Skeletal muscle satellite cell (primary cell): Measurements from ENCODE around the gene FGD6.
A peak's percentile ranks its signal among the peaks of the same experiment; 100 is the strongest.

Experiments
- H3K27me3 ChIP-seq: 2 replicates; pipeline ENCODE4 v1.7.0; 2013; ENCODE audit warnings: low read length; ENCODE audit not compliant: control insufficient read depth, insufficient read depth
- H3K36me3 ChIP-seq: 2 replicates; pipeline ENCODE4 v1.7.0; 2013; ENCODE audit warnings: mild to moderate bottlenecking, control low read depth, low read length; ENCODE audit not compliant: insufficient read depth
- H3K4me1 ChIP-seq: 2 replicates; pipeline ENCODE4 v1.7.0; 2013; ENCODE audit warnings: low read length; ENCODE audit not compliant: control insufficient read depth, insufficient read depth
- H3K4me2 ChIP-seq: 2 replicates; pipeline ENCODE4 v1.7.0; 2013; ENCODE audit warnings: mild to moderate bottlenecking, low read length
- H3K4me3 ChIP-seq: 2 replicates; pipeline ENCODE4 v1.7.0; 2013; ENCODE audit warnings: low read length
- H3K9ac ChIP-seq: 2 replicates; pipeline ENCODE4 v1.7.0; 2013; ENCODE audit warnings: mild to moderate bottlenecking, low read depth, low read length, moderate library complexity
- H3K9me3 ChIP-seq: replicated peaks from 2 replicates; pipeline ENCODE4 v1.7.0; 2013; ENCODE audit warnings: mild to moderate bottlenecking, control low read depth, low read length

Gene FGD6

GRCh38 chr12:95073698-95074520 lies 143.4 kb downstream of the FGD6 start:
- peak overlapping the region; percentile 94 for H3K4me3 ChIP-seq
- peak overlapping the region; percentile 91 for H3K9ac ChIP-seq
- no peaks in the 10 kb centered on the region for H3K9me3 ChIP-seq
- H3K27me3 ChIP-seq: no peaks in the 10 kb centered on the region
- no peaks in the 10 kb centered on the region for H3K4me1 ChIP-seq
- peak overlapping the region; percentile 79 for H3K4me2 ChIP-seq
- H3K36me3 ChIP-seq: peaks cover 3% of the 10 kb centered on the region

GRCh38 chr12:95072900-95073697 lies 144.2 kb downstream of the FGD6 start, which contains the start of gene NR2C1:
NR2C1 (minus strand) TSS chr12:95073618; CDS start chr12:95067384, 6,234 bp downstream.
- Histone ChIP-seq H3K4me3 (peak within 1 kb of the TSS; percentile 94), H3K4me2 (peak within 1 kb of the TSS; percentile 79), H3K9me3 (no peaks in the 10 kb centered on the region), H3K9ac (peak within 1 kb of the TSS; percentile 91), H3K36me3 (peaks cover 3% of the 10 kb centered on the region), H3K27me3 (no peaks in the 10 kb centered on the region), H3K4me1 (no peaks in the 10 kb centered on the region)

GRCh38 chr12:95070378-95070777 lies 146.9 kb downstream of the FGD6 start:
- H3K27me3 ChIP-seq: no peaks in the 10 kb centered on the region

GRCh38 chr12:95066091-95066855 lies 151.0 kb downstream of the FGD6 start:
- Histone ChIP-seq H3K36me3 (peaks cover 28% of the 10 kb centered on the region), H3K4me3 (no peak overlapping the region), H3K4me1 (no peaks in the 10 kb centered on the region), H3K4me2 (no peak overlapping the region), H3K9ac (no peak overlapping the region), H3K27me3 (no peaks in the 10 kb centered on the region), H3K9me3 (no peaks in the 10 kb centered on the region)

More at GRCh38 chr12:95070378-95070777, 146.9 kb downstream of the FGD6 start:
- Histone ChIP-seq H3K4me2 (no peak overlapping the region), H3K4me3 (no peak overlapping the region), H3K9ac (no peak overlapping the region), H3K4me1 (no peaks in the 10 kb centered on the region), H3K9me3 (no peaks in the 10 kb centered on the region), H3K36me3 (peaks cover 7% of the 10 kb centered on the region)

GRCh38 chr12:95060951-95061350 lies 156.3 kb downstream of the FGD6 start:
- H3K4me3 ChIP-seq: no peak overlapping the region
- H3K4me1 ChIP-seq: no peaks in the 10 kb centered on the region
- H3K9me3 ChIP-seq: no peaks in the 10 kb centered on the region
- H3K36me3 ChIP-seq: peaks cover 58% of the 10 kb centered on the region
- H3K4me2 ChIP-seq: no peak overlapping the region
- H3K9ac ChIP-seq: no peak overlapping the region
- H3K27me3 ChIP-seq: no peaks in the 10 kb centered on the region

GRCh38 chr12:95059984-95060383 lies 157.3 kb downstream of the FGD6 start:
- Histone ChIP-seq H3K27me3 (no peaks in the 10 kb centered on the region), H3K9me3 (no peaks in the 10 kb centered on the region), H3K9ac (no peak overlapping the region), H3K4me2 (no peak overlapping the region), H3K4me3 (no peak overlapping the region), H3K36me3 (peaks cover 64% of the 10 kb centered on the region), H3K4me1 (no peaks in the 10 kb centered on the region)

- H3K4me1 ChIP-seq: no peaks in the 10 kb centered on the region
- H3K36me3 ChIP-seq: peaks cover 57% of the 10 kb centered on the region
- no peak overlapping the region for H3K4me2 ChIP-seq
- H3K4me3 ChIP-seq: no peak overlapping the region
- no peaks in the 10 kb centered on the region for H3K27me3 ChIP-seq
- no peak overlapping the region for H3K9ac ChIP-seq
- no peaks in the 10 kb centered on the region for H3K9me3 ChIP-seq
Observed at GRCh38 chr12:95057424-95057823, 159.8 kb downstream of the FGD6 start.

GRCh38 chr12:95055057-95055456 lies 162.2 kb downstream of the FGD6 start:
- Histone ChIP-seq H3K9ac (no peak overlapping the region), H3K4me1 (no peaks in the 10 kb centered on the region), H3K4me2 (no peak overlapping the region), H3K36me3 (peaks cover 44% of the 10 kb centered on the region), H3K27me3 (no peaks in the 10 kb centered on the region), H3K9me3 (no peaks in the 10 kb centered on the region), H3K4me3 (no peak overlapping the region)

GRCh38 chr12:95054206-95054605 lies 163.1 kb downstream of the FGD6 start:
- Histone ChIP-seq H3K4me2 (no peak overlapping the region), H3K9me3 (no peaks in the 10 kb centered on the region), H3K27me3 (no peaks in the 10 kb centered on the region), H3K9ac (no peak overlapping the region), H3K4me3 (no peak overlapping the region), H3K4me1 (no peaks in the 10 kb centered on the region), H3K36me3 (peaks cover 35% of the 10 kb centered on the region)

- peaks cover 23% of the 10 kb centered on the region for H3K36me3 ChIP-seq
Observed at GRCh38 chr12:95051241-95051640, 166.0 kb downstream of the FGD6 start.

GRCh38 chr12:95037906-95038305 lies 179.4 kb downstream of the FGD6 start:
- Histone ChIP-seq H3K4me3 (no peak overlapping the region), H3K36me3 (peaks cover 21% of the 10 kb centered on the region), H3K4me1 (no peaks in the 10 kb centered on the region), H3K9me3 (no peaks in the 10 kb centered on the region), H3K9ac (no peak overlapping the region), H3K27me3 (no peaks in the 10 kb centered on the region), H3K4me2 (no peak overlapping the region)

More at GRCh38 chr12:95051241-95051640, 166.0 kb downstream of the FGD6 start:
- H3K4me1 ChIP-seq: no peaks in the 10 kb centered on the region
- H3K4me2 ChIP-seq: no peak overlapping the region
- no peaks in the 10 kb centered on the region for H3K27me3 ChIP-seq
- no peak overlapping the region for H3K9ac ChIP-seq
- H3K9me3 ChIP-seq: no peaks in the 10 kb centered on the region
- no peak overlapping the region for H3K4me3 ChIP-seq
